Erythroblast (primary cell): ENCODE data around the gene ANKUB1.

ENCODE experiments used
- GATA1 ChIP-seq: IDR thresholded peaks from 2 replicates; pipeline ENCODE4 v1.6.1; 2011; ENCODE audit warnings: low read depth, mild to moderate bottlenecking, control low read depth, low read length, moderate library complexity
- POLR2A ChIP-seq: IDR thresholded peaks from 2 replicates; pipeline ENCODE4 v1.6.1; 2011; ENCODE audit warnings: mild to moderate bottlenecking, low read length

GRCh38 chr3:149796026-149796425 lies 3.7 kb upstream of the ANKUB1 start:
- TF ChIP-seq POLR2A (no peak), GATA1 (no peak)
